ENCODE results near the gene RAB4B.
A peak's percentile ranks its signal among the peaks of the same experiment; 100 is the strongest.
"Not testable (repeated sequence)": the region's sequence is repeated elsewhere in the genome, so short reads cannot be mapped to it uniquely, and the experiment has no call there.

The RAB4B gene

DNA sequence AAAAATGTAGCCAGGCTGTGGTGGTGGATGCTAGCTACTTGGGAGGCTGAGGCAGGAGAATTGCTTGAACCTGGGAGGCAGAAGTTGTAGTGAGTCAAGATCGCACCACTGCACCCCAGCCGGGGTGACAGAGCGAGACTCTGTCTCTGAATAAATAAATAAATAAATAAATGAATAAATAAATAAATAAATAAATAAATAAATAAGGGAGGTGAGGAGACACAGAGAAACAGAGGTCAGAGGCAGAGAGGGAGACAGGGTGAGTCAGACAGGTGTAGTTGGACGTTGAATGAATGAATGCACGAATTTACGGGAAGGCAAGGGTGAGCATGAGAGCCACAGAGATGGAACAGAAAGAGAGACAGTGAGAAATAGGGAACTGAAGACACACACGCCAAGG lies 3.1 kb downstream of the RAB4B start:
- FAIRE-seq, result no peak
- TF ChIP-seq POLR2A (IDR thresholded peaks at IDR 0.05; ENCODE audit: low read depth, low read length), result no peak
- no peak for DNase-seq (ENCODE audit: insufficient read length, low spot score)

DNA sequence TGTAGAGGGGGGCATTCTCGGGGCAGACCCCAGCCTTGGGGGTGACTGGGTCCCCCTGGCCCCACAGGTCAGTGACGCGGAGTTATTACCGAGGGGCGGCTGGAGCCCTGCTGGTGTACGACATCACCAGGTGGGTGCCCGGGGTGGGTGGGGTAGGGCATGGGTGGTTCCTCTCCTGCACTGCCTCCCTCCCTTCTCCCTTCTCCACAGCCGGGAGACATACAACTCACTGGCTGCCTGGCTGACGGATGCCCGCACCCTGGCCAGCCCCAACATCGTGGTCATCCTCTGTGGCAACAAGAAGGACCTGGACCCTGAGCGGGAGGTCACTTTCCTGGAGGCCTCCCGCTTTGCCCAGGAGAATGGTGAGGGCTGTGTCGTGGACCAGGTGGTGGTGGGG lies 5.7 kb downstream of the RAB4B start:
- DNase-seq (ENCODE audit: insufficient read length, low spot score), result no peak
- no peak for FAIRE-seq
- TF ChIP-seq POLR2A (IDR thresholded peaks at IDR 0.05; ENCODE audit: low read depth, low read length), result no peak

DNA sequence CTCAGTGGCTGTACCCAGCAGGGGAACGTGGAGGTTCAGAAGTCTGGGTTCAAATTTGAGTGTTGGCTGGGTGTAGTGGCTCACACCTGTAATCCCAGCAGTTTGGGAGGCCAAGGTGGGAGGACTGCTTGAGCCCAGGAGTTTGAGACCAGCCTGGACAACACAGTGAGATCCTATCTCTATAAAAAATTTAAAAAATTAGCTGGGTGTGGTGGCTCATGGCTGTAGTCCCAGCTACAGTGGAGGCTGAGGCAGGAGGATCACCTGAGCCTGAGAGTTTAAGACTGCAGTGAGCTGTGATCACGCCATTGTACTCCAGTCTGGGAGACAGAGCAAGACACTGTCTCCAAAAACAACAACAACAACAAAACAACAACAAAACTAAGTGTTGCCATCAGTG lies 6.1 kb downstream of the RAB4B start:
- not testable (repeated sequence) for FAIRE-seq; DNase-seq (ENCODE audit: insufficient read length, low spot score)

DNA sequence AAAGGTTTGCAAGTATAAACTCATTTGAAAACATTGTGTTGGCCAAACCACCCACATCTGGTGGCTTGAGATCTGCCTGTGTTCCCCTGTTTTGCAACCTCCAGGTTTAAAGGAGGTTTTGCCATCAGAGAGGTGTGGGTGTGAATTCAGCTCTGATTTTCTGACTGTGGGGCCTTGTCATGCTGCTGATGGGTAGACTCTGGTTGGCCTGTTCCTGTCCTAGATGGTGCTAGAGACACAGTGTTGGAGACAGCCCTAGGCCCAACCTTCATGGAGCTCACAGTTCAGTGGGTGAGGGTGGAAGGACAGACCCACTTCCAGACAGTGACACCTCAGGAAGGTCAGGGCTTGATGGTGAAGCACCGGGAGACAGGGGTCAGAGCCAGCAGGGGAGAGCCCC lies 7.5 kb downstream of the RAB4B start:
- DNase-seq (ENCODE audit: insufficient read length, low spot score) (no peak), FAIRE-seq (no peak)
- no peak for TF ChIP-seq POLR2A (IDR thresholded peaks at IDR 0.05; ENCODE audit: low read depth, low read length)

DNA sequence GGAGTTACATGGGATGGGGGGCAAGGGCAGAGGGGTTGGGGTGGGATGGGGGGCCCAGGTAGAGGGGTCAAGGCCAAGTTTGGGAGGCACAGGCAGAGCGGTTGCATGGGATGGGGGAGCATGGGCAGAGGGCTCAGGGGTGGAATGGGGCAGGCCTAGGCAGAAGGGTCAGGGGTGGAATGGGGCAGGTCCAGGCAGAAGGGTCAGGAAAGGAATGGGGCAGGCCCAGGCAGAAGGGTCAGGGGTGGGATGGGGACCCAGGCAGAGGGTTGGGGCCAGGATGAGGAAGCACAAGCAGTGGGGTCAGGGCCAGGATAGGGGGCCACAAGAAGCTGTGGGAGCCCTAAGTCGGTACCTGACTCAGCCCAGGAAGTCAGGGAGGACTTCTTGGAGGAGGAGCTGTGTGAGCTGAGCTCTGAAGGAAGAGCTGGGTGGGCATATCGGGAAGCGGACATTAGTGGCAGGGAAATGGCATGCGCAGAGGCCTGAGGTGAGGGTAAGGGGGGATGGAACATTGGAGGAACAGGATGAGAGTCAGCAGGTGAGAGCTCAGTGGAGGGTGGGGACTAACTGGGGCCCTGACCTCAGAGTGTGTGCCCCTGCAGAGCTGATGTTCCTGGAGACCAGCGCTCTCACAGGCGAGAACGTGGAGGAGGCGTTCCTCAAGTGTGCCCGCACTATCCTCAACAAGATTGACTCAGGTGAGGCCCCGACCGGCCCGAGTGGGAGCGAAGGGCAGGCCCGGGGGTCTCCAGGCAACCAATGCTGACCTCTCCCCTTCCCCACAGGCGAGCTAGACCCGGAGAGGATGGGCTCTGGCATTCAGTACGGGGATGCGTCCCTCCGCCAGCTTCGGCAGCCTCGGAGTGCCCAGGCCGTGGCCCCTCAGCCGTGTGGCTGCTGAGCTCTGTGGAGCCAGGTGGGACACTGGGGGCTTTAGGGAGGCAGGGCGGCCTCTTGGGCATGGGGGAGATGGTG lies 8.3 kb downstream of the RAB4B start:
- TF ChIP-seq POLR2A (IDR thresholded peaks at IDR 0.05; ENCODE audit: low read depth, low read length), result no peak
- DNase-seq (ENCODE audit: insufficient read length, low spot score), result no peak
- no peak for FAIRE-seq

DNA sequence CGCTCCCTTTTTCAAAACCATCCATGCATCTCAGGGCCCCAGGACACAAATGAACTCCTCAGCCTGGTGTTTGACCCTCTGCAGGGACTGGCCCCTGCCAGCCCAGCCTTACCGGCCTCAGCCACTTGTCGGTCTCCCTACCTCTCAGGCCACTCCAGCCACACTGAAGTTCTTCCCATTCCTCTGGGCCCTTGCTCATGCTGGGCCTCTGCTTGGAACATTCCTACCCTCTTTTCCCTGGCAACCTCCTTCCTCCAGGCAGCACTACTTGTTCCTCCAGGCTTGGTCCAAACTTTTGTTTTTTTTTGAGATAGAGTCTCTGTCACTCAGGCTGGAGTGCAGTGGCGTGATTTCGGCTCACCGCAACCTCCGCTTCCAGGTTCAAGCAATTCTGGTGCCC lies 13.3 kb downstream of the RAB4B start:
- TF ChIP-seq POLR2A (IDR thresholded peaks at IDR 0.05; ENCODE audit: low read depth, low read length), result no peak
- no peak for DNase-seq (ENCODE audit: insufficient read length, low spot score)
- FAIRE-seq, result no peak

DNA sequence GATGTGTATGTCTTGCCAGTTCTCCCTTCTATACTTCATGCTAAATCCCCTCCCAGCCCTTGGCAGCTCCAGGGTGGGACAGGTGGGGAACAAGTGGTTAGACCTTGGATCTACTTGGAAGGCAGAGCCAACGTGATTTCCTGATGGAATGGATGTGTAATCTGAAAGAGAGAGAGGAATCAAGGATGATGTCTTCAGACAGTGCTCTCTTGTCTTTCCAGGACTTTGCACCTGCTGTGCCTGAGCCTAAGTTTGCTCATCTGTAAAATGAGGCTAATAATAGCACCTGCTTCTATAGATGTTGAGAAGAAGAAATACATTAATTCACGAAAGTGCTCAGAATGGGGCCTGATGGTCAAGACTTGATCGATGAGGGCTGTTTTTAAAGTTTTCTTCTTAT lies 13.9 kb downstream of the RAB4B start:
- no peak for TF ChIP-seq POLR2A (IDR thresholded peaks at IDR 0.05; ENCODE audit: low read depth, low read length)
- no peak for FAIRE-seq
- DNase-seq (ENCODE audit: insufficient read length, low spot score), result no peak

DNA sequence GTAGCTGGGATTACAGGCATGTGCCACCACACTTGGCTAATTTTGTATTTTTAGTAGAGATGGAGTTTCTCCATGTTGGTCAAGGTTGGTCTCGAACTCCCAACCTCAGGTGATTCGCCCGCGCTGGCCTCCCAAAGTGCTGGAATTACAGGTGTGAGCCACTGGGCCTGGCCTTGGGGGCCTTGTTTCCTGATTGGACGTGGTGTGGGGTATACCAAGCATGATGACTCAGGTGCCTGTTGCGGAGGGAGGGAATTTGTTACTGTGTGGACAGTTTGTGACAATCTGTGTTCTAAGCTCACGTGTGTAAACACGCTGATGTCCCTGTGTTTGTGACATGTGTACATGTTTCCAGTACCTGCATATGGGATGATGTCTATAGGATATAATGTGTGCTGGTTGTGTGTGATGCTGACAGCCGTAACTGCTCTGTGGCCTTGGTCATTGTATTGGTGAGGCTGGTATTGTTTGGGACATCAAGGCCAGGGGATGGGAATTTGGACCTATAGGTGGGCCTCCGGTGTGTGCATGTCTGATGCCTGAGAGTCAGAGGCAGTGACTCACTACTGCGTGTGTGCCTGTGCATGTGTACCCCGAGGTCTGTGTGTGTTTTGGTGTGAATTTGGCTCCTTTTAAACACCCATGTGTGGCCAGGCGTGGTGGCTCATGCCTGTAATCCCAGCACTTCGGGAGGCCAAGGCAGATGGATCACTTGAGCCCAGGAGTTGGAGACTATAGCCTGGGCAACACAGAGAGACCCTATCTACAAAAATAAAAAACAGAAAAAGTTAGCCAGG lies 19.3 kb downstream of the RAB4B start:
- DNase-seq (ENCODE audit: insufficient read length, low spot score) (no peak), FAIRE-seq (no peak)
- no peak for TF ChIP-seq POLR2A (IDR thresholded peaks at IDR 0.05; ENCODE audit: low read depth, low read length)

DNA sequence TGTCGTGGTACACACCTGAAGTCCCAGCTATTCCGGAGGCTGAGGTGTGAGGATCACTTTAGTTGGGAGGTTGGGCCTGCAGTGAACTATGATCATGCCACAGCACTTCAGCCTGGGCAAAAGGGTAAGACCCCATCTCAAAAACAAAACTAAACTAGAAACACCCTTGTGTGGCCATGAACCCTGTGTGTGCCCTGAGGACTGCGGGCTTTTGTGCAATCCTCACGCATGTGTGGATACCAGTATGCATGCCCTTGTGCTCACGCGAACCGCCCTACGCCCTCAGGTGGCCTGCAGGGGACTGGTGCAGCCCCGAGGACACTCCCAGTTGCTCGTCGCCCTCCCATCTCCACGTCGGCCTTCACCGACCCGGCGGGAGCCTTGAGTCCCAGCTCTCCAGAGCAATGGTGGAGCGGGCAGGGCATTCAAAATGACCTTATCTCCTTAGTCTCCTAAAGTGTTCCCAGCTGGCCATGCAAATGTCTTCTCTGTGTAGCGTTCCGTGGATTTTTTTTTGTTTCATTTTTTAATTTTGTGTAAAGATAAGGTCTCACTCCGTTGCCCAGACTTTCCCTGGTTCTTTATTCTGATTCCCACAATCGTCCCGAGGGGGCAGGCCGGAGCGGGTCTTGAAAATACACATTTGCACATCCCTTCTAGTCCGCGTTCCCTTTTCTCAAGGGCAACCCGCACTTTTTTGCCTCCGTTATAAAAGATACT lies 20.1 kb downstream of the RAB4B start:
- FAIRE-seq (no peak), DNase-seq (ENCODE audit: insufficient read length, low spot score) (peak; percentile 71)
- no peak for TF ChIP-seq POLR2A (IDR thresholded peaks at IDR 0.05; ENCODE audit: low read depth, low read length)

DNA sequence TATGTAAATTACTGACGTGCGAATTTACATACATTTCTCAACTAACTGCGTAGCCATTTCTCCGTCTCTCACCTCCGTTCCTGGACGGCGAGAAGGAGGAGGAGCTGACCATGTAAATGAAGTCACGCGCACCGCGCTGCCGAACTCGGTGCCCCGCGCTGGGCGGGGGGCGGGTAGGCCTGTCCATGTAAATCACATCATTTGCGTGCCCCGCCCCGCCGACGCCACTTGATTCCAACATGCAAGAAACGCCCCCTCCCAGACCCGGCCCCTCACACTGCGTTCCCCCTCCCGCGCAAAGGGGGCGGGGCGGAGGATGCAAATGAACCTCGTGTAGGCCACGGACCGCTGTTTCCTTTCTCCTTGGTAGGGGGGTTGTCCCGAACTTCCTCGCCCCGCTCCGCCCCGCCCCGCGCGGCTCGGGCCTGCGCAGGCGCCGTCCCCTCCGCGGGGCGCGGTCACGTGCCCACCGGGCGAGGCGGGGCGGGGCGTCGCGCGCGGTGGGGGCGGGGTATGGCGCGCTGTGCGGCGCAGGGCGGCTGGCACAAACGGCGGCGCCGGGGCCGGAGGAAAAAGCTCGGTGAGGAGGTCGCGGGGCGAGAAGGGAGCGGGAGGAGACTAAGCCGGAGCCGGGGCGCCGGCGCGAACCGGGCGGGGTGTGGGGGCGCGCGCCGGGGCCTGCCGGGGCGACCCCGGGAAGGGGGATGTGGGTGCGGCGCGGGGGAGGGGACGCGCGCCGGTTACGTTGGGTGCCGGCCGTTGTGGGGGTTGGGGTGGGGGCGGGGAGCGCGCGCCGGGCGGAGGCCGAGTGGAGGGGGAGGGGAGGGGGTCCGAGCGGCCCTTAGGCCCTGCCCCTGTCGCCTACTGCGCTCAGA lies 20.9 kb downstream of the RAB4B start, which contains the start of gene EGLN2:
EGLN2 (plus strand) TSS at position 509 of the 875 bp plus-strand sequence. CDS start 1,382 bp downstream, outside the sequence.
- peak; percentile 60 for FAIRE-seq
- peak; percentile 77 for TF ChIP-seq POLR2A (IDR thresholded peaks at IDR 0.05; ENCODE audit: low read depth, low read length)
- DNase-seq (ENCODE audit: insufficient read length, low spot score), result peak; percentile 97

DNA sequence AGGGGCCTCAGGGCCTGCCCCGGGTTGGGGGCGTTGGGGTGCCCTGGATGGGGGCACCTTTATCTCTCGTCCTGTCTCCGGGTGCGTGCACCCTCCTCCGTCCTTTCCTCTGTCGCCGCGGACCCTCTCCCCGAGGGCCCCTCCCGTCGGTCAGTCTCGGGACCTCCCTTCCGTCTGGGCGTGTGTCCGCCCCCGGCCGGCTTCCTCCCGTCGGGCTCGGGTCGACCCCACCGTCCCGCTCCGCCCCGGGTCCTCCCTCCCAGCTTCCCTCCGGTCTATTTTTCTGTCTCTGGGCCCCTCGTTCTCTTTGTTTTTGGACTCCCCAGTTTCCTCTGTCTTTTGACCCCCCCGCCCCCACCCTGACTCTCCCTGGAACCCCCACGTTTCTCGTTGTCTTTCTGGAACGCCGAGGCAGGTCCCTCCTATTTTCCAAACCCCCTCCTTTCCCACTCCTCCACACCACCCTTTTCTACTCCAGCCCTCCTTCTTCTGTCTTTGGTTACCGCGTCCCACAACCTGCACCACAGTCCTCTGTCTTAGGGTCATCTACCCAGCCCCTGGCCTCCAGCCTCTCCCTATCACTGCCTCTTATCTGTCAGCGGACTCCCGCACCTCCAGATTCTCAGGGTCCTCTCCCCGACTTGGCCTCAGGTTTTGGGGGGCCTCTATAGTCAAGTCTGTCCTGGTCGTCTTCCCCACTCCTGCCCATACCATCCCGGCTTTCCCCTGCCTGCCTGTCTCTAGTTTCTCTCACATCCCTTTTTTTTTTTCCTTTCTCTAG lies 21.7 kb downstream of the RAB4B start:
- FAIRE-seq, result no peak
- no peak for TF ChIP-seq POLR2A (IDR thresholded peaks at IDR 0.05; ENCODE audit: low read depth, low read length)
- DNase-seq (ENCODE audit: insufficient read length, low spot score), result peak; percentile 35

DNA sequence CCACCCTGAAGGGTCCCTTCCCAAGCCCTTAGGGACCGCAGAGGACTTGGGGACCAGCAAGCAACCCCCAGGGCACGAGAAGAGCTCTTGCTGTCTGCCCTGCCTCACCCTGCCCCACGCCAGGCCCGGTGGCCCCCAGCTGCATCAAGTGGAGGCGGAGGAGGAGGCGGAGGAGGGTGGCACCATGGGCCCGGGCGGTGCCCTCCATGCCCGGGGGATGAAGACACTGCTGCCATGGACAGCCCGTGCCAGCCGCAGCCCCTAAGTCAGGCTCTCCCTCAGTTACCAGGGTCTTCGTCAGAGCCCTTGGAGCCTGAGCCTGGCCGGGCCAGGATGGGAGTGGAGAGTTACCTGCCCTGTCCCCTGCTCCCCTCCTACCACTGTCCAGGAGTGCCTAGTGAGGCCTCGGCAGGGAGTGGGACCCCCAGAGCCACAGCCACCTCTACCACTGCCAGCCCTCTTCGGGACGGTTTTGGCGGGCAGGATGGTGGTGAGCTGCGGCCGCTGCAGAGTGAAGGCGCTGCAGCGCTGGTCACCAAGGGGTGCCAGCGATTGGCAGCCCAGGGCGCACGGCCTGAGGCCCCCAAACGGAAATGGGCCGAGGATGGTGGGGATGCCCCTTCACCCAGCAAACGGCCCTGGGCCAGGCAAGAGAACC lies 22.4 kb downstream of the RAB4B start:
- no peak for TF ChIP-seq POLR2A (IDR thresholded peaks at IDR 0.05; ENCODE audit: low read depth, low read length)
- FAIRE-seq, result no peak
- DNase-seq (ENCODE audit: insufficient read length, low spot score), result no peak

Measured in H54 (cell line).